Measurements from ENCODE around the gene ERBB2.
A peak's percentile ranks its signal among the peaks of the same experiment; 100 is the strongest.
"Not testable (repeated sequence)": the region's sequence is repeated elsewhere in the genome, so short reads cannot be mapped to it uniquely, and the experiment has no call there.

The ERBB2 gene

DNA sequence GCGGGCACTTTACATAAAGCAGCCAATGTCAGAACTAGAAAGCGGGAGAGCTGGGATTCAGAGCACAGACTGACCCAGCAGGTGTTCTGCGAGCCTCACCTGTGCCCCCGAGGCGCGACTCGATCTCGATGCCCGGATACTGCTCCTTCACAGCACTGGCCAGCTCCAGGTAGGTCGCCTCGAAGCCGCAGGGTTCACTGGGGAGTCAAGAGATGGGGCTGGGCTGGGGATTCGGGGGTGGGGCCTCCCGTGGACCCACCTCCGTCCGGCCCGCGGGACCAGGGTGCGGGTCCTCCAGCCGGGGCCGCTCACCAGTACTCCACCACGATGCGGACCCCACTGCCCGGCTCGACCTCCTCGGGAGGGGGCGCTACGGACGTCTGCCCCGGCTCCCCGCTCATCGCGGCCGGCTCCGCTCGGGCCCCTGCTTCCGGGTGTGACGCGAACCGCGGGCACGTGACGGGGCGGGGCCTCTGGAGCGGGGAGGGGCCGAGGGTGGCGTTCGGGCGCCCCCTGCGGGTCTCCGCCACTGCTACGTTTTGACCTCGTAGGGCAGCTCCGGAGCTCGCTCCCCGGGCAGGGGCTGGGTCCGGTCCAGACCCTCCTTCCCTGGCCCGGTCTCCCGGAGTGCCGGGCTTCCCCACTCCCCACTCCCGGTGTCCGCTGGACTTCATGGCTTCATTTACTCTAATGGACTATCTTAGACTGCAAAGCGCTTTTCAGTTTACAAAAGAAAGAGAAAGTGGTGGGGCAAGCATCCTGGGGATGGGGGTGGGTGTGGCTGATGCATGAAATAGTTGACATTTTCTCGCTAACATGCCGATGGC lies 30.4 kb downstream of the ERBB2 start, which contains the start of gene MIEN1:
TSS of gene MIEN1 (minus strand) at position 438 of the 827 bp plus-strand sequence. CDS start at position 401, 37 bp downstream.
- DNase-seq, result peak; percentile 57 to 86

DNA sequence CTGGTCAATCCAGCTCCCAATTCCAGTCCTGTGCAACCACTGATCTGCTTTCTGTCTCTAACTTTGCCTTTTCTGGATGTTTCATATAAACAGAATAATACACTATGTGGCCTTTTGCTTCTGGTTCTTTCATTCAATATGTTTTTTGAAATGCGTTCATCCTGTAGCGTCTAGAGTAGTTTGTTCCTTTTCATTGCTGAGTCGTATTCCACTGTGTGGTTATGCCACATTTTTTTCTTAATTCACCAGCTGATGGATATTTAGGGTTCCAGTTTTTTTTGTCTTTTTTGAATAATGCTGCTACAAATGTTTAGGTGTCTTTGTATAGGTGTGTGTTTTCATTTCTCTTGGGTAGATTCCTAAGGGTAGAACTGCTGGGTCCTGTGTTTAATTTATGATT lies 32.7 kb downstream of the ERBB2 start:
- DNase-seq, result no peak

DNA sequence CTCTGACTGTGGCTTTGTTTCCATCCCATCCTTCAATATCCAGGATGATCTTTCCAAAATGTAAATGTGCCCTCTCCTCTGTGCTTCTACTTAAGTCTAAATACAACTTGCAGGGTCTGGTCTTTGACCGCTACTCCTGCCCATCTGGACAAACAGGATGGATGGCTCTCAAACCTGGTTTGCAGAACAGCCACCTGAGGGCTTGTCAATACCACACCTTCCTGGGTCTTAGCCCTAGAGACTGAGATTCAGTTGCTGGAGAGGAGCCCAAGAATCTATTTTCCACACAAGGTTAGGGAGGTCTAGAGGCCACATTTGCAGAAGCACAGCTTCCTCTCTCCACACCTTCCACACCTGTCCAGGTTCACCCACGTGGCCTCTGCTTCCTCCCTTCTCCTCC lies 36.0 kb downstream of the ERBB2 start:
- no peak for DNase-seq

DNA sequence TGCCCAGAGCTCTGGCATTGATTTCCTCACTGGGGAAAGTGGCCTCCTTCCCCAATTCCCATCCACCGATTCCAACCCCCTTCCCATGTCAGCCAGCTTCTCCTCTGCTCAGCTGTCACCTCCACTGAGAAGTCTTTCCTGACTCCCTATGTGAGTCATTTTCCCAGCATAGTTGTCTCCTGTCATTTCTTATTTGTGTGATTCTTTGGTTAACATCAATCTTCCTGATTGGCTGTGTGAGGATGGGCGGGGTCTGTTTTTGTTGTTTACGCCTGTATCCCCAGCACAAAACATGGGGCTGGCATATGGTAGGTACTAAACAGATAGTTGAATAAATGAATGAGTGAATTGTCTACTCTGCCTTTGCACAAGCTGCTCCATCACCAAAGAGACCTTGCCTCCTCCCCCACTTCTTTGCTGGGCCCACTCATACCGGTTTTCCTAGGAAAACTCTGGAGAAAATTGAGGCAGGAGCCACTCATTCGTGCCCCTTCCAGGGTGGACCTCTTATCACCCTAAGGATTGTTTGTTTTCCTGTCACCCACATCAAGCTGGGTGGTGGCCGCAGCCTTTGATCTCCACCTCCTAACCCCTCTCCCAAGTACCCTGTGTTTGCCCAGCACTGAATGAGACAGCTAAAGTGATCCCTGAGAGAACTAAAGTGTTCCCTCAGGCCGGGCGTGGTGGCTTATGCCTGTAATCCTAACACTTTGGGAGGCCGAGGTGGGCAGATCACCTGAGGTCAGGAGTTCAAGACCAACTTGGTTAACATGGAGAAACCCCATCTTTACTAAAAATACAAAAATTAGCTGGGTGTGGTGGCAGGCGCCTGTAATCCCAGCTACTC lies 36.7 kb downstream of the ERBB2 start:
- DNase-seq, result no peak

DNA sequence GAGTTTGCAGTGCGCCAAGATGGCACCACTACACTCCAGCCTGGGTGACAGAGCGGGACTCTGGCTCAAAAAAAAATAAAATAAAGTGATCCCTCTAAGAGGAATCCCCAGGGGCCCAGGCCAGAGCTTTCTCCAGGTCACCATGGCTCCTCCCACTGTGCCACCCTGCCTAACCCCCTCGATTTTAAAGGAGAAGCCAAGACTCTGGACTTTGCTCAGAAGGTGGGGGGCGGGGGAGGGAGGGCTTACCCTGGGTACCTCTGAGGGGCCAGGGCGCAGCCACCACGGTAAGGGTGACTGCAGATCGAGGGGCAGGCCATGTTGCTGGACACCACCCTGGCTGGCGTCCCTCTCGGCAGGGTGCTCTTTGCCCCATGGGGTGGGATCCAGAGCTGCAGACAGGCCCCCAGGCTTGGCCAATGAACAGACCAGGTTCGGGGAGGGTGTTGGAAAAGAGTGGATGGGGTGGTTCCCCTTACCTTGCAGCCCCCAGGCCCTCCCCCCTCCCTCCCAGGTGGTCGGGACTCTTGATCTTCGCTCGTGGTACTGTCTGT lies 37.4 kb downstream of the ERBB2 start:
- DNase-seq, result no peak

DNA sequence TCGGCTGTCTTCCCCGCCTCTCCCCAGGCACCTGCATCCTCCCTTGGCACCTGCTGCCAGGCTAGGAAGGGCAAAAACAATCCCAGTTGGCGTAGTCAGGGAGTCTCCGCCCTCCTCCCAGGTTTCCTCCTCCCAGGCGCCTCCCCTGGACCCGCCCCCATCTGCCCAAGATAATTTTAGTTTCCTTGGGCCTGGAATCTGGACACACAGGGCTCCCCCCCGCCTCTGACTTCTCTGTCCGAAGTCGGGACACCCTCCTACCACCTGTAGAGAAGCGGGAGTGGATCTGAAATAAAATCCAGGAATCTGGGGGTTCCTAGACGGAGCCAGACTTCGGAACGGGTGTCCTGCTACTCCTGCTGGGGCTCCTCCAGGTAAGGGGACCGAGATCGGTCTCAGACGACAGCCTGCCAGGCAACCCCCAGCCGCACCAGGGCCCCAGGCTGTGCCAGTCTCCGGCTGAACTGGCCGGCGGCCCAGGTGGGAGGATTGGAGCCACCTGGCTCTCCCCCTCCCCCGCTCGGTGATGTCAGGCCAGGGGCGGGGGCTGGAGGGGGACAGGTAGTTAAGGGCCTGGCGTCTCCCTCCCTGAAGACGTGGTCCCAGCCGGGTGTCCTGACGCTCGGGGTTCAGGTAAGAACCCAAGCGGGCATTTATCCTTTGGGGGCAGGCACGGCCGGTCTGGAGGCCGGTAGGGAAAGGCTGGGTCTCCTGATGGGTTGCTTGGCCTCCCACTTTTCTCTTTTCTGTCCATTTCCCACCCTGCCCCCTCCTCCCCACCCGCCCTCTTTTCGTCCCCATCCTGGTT lies 38.1 kb downstream of the ERBB2 start, which contains the start of gene GRB7:
TSS of gene GRB7 (plus strand) at position 179 of the 808 bp plus-strand sequence. CDS start 4,364 bp downstream, outside the sequence.
- DNase-seq, result no peak

DNA sequence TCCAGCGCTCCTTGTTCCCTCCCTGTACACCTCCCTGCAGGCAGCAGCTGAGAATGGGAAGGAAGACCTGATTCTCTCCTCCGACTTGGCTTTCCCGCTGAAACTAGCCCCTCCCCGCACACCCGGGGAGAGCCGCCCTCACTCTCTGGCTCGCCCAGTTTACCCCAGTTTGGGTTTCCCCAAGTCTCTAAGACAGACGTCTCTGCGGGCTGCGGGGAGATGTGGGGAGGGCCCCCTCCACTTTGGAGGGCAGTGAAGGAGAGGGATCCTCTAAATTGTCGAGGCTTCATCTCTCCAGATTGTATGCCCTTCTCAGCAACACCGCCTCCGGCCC lies 38.7 kb downstream of the ERBB2 start:
- no peak for DNase-seq

DNA sequence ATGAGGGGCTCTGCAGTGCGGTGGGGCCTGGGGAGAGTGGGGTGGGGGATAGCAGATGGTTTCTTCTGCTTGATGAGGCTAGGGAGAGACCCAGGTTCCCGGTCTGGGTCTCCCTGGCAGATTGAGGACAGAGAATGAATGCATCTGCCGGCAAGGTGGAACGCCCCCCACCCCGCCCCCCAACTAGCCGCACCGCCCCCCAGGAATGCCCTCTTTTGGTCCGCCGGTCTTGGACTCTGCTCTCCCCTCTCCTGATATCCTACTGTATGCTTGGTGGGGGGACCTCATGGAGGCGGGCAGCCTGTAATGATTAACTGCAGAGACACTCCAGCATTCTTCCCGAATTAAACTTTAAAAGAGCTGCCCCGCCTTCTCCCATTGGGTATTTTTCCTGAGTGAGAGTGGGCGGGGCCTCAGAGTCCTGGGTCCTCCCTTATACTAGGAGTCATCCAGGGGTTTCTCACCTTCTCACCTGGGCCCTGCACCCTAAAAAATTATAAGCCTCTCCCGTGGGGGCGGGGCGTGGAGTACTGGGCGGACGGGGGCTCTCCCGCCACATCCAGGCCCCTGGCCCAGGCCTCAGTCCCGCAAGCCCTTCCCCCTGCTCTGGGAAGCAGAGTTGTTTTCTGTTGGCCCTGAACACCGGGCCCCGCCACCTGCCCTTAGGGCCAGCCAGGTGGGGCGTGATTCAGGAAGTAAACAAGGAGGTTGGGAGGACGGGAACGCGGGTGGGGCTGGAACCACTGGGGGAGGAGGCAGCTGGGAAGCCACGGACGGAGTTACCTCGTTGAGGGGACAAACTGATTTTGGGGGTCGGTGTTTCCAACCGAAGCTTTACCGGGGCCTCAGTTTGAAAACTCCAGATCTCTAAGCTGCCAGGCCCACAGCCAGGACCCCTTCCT lies 39.4 kb downstream of the ERBB2 start:
- no peak for DNase-seq

DNA sequence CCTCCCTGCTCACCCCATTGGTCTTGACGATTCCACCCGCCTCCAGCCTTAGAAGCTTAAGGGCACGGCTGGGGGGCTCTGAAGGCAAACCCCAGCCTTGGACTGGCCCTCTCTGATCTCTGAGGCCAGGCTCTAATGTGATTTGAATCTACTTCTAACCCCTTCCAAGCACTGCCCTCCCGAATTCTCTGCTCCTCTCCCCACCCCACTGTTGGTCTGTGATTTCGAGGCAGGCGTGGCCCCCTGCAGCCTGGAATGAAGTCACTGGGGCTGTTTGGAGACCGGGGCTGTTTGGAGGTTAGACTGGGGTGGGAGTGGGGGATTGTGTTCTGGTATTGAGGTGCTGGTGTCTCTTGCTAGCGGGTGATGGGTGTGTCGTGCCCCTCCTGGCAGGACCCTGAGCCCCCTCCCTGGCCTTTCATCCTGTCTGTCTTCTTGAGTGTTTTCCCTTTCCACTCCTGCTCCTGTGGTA lies 40.1 kb downstream of the ERBB2 start:
- DNase-seq, result no peak

DNA sequence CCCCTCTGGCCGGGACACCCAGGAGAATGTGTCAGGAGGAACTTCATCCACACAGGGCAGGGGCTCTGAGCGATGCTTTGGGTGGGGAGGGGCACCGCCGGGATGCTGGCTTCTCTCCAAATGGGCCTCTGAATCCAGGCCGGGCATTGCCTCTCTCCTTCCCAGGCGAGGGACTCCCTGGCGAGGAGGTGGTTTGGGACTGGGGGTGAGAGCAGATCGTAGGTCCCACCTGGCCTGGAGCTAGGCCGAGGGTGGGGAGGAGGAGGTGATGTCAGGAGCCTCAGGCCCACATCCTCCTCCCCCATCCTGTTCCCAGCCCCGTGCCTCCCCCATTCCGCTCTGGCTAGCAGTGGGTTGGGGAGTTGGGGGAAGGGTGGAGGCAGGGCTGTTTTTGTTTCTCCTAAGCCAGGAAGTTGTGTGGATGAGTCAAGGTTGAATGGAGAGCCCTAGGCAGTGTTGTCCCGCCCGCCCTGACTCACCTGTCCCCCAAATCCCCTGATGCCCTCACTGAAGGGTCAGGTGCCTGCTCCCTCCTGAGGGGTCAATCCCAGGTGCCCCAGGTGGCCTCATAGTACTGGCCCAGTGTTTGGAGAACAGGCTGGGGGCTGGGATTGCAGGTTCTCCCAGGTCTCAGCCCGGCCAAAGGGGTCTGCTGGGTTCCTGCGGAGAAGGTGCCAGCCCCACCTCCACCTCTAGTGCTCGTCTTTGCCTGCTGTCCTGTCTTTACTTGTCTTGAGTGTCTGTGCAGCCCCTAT lies 40.7 kb downstream of the ERBB2 start:
- no peak for DNase-seq

DNA sequence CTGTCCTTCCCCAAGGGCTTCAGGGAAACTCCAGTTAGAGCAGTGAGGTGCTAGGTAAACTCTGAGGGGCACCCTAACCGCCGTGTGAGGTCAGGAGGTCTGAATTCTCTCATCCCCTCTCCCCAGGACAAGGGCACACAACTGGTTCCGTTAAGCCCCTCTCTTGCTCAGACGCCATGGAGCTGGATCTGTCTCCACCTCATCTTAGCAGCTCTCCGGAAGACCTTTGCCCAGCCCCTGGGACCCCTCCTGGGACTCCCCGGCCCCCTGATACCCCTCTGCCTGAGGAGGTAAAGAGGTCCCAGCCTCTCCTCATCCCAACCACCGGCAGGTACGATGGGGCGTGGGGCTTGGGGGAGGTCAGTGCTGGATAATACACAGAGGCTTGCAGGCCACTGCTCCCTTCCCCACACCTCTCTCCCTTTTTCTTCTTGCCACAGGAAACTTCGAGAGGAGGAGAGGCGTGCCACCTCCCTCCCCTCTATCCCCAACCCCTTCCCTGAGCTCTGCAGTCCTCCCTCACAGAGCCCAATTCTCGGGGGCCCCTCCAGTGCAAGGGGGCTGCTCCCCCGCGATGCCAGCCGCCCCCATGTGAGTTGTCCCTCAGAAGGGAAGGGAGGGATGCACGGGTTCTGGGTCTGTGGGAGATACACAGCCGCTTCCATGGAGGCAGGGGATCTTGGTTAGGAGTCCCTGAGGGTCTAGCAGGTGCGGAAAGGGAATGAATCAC lies 42.4 kb downstream of the ERBB2 start:
- DNase-seq, result no peak

DNA sequence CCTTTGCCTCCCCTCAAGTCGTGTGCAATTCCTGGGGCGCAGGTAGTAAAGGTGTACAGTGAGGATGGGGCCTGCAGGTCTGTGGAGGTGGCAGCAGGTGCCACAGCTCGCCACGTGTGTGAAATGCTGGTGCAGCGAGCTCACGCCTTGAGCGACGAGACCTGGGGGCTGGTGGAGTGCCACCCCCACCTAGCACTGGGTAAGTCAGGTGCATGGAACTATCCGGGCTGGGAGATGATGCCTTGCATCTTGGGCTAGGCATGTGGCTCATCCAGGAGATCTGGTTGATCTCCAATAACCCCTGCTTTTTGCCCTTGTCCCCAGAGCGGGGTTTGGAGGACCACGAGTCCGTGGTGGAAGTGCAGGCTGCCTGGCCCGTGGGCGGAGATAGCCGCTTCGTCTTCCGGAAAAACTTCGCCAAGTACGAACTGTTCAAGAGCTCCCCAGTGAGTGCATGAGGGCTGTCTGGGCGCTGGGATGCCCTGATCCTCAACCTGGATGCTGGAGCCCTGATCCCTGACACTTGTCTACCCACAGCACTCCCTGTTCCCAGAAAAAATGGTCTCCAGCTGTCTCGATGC lies 43.1 kb downstream of the ERBB2 start:
- no peak for DNase-seq

DNA sequence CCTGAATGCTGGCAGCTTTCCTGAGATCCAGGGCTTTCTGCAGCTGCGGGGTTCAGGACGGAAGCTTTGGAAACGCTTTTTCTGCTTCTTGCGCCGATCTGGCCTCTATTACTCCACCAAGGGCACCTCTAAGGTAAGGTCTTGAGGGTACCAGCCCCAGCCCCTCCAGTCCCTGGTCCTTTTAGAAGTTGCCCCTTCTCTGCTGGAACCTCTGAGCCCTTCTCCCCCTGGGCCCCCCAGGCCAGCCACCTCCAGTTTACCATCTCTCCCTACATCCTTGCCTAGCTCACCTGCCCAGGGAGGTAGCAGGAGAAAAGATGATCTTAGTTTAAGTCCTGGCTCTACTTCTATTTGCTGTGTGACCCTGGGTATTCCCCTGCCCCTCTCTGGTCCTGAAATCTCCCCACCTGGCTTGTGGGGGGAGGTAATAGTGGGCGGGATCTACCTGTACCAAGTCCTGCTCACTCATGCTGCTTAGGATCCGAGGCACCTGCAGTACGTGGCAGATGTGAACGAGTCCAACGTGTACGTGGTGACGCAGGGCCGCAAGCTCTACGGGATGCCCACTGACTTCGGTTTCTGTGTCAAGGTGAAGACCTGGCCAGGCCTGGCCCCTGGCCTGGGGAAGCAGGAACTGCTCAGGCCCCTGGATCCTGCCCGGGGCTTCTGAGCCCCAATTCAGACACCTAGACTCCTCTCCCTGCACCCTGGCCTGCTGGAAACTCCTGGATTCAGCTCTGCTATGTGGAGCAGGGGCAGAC lies 44.4 kb downstream of the ERBB2 start:
- no peak for DNase-seq

DNA sequence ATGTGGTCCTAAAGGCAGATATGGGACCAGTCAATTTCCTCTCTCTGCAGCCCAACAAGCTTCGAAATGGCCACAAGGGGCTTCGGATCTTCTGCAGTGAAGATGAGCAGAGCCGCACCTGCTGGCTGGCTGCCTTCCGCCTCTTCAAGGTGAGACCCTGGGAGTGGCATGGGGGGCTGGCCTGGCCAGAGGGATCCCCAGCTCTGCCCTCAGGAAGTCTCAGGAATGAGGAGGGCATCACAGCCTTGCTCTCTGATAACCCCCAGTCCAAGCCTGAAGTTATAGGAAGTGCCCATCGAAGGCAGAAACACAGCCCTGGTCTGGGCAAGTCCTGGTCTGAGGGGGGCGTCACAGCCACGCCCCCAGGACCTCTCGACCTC lies 45.0 kb downstream of the ERBB2 start:
- no peak for DNase-seq

DNA sequence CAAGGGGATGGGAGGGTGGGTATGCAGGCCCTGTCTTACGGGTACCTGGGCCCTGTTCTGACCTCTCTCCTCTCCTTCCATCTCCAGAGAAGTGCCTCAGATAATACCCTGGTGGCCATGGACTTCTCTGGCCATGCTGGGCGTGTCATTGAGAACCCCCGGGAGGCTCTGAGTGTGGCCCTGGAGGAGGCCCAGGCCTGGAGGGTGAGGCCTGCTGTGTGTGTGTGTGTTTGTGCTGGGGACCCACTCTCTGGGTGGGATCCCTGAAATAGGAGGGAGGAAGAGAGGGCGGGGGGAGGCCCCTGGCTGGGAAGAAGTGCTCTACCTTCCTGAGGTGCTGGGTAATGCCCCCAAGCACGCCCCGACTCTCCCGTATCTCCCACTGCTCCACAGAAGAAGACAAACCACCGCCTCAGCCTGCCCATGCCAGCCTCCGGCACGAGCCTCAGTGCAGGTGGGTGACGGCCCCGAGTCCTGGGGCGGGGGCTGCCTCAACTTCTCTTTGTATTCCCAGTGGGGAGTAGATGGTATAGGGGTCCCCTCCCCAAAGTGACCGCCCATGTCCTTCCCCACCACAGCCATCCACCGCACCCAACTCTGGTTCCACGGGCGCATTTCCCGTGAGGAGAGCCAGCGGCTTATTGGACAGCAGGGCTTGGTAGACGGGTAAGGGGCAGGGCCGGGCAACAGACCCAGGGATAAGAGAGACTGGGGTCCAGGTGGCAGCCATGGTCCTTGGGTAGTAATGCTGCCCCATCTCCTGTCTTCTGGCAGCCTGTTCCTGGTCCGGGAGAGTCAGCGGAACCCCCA lies 45.7 kb downstream of the ERBB2 start:
- no peak for DNase-seq

DNA sequence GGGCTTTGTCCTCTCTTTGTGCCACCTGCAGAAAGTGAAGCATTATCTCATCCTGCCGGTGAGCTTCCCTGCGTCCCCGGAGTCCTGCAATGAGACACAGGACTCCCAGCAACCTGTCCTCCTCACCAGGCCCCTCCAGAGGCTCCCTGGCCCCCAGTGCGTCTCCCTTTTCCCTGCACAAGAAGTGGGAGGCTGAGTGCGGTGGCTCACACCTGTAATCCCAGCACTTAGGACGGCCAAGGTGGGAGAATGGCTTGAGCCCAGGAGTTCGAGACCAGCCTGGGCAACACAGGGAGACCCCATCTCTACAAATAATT lies 46.2 kb downstream of the ERBB2 start:
- no peak for DNase-seq

DNA sequence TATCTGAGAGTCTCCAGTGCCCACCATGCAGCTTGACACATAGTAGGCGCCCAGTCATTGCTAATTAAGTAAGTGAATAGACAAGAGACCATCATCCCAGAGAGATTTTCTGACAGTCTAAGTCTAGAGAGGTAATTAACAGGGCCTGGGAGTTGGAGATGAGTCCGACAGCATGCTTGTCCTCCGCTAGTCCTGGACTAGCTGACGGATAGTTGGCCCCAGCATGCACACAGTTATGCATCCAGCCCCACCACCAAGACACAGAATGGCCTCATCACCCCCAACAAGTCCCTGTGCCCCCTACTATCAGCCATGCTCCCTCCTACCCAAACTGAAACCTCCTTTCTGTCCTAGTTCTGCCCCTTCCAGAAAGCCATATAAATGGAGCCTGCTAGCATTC lies 47.9 kb downstream of the ERBB2 start:
- no peak for DNase-seq

DNA sequence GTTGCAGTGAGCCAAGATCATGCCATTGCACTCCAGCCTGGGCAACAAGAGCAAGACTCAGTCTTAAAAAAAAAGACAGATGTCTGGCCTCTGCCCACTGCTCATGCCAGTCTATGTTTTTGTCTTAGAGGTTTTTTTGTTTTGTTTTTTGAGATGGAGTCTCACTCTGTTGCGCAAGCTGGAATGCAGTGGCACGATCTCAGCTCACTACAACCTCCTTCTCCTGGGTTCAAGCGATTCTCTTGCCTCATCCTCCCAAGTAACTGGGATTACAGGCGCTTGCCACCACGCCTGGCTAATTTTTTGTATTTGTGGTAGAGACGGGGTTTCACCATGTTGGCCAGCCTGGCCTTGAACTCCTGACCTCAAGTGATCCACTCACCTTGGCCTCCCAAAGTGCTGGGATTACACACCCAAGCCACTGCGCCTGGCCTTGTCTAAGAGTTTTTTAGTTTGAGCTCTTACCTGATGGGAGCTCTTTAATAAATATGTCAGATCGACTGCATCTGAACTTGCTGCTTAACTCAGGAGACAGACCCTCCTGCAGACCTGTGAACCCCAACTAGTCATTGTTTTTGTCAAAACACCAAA lies 48.7 kb downstream of the ERBB2 start:
- not testable (repeated sequence) for DNase-seq
